ENCODE measurements around the gene WDR38. TPM values are rescaled to one million over a fixed set of nuclear protein-coding genes. Genes with fewer than 3 reads are reported as not detected.
"Not testable (repeated sequence)": the region's sequence is repeated elsewhere in the genome, so short reads cannot be mapped to it uniquely, and the experiment has no call there.

Gene WDR38
- total RNA-seq, 1 donor from 2014 or later, result not detected

DNA sequence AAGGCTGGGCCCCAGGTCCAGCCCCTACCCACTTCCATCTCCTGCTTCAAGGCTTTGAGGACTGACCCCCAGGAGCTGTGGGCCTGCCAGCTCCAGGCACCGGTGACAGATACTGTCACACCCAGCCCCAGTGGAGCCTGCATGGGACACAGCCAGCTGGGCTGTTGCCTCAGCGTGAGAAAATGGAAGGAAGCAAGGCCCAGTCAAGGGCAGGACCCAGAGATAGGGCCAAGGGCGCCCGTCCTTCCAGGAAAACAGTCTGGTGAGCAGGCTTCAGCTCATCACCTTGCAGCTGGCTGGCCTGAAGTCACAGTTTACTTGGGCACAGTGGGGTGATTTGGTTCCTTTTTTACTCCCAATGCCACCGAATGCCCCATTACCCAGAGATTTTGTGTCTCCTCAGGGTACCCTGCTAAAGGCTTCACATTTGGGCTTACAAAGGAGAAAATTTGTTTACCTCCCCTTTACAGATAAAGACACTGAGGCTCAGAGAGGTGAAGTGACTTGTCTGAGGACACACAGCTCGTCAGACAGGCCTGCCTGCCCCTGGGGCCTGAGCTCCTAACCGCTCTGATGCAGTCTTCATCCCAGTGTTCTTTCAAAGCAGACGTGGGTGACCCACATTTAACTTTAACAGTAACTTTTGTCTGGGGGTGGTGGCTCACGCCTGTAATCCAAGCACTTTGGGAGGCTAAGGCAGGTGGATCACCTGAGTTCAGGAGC lies 21.5 kb upstream of the WDR38 start:
- no peak for DNase-seq (ENCODE audit: low spot score)

DNA sequence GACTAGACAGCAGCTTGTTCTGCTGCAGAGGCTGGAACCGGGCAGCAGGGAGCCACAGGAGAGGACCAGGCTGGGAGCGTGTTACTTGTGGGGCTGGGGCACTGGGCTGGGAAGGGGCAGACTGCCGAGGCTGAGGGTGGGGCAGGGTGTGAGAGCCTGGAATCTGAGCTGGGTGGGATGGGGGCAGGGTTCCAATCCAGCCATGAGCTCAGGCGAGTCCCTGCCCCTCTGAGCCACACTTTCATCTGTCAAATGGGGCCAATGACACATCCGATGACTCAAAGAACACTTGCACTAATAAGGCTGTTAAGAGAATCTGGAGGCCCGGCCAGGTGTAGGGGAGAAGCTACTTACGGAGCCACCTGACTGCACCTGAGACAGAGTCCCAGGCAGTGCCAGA lies 18.7 kb upstream of the WDR38 start:
- peak; percentile 30 for DNase-seq (ENCODE audit: low spot score)

DNA sequence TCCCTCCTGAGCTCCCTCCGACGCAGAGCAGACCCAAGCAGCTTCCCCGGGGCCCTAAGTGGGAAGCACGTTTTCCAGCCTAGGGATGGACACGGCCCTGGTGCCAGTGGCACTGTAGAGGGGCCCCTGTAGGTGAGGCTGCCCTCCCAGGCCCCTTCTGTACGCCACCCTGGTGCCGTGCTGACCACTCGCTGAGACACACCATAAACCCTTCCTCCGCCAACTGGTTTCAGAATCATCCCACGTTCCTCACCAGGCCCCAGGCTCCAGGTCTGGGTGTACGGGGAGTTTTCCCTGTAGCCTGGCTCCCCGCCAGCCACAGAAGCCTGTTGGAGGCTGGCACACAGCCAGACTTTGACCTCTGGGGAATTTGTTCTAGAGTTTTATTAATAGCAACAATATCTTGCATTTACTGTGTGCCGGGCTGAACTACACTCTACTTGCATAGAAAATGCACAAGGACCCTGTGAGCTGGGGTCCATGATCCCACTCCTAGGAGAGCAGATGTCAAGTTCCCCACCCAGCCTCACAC lies 18.2 kb upstream of the WDR38 start:
- peak; percentile 78 for DNase-seq (ENCODE audit: low spot score)

- not testable (repeated sequence) for DNase-seq (ENCODE audit: low spot score)
Measured at GRCh38 chr9:124838132-124838531, 15.1 kb upstream of the WDR38 start.

DNA sequence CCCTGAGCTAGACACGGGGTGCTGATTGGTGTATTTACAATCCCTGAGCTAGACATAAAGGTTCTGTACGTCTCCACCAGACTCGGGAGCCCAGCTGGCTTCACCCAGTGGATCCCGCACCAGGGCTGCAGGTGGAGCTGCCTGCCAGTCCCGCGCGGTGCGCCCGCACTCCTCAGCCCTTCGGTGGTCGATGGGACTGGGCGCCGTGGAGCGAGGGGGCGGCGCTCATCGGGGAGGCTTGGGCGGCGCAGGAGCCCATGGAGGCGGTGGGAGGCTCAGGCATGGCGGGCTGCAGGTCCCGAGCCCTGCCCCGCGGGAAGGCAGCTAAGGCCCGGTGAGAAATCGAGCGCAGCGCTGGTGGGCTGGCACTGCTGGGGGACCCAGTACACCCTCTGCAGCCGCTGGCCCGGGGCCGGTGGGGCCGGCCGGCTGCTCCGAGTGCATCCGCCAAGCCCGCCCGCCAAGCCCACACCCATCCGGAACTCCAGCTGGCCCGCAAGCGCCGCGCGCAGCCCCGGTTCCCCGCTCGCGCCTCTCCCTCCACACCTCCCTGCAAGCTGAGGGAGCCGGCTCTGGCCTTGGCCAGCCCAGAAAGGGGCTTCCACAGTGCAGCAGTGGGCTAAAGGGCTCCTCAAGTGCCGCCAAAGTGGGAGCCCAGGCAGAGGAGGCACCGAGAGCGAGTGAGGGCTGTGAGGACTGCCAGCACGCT lies 14.5 kb upstream of the WDR38 start:
- not testable (repeated sequence) for DNase-seq (ENCODE audit: low spot score)

GRCh38 chr9:124839612-124840299 lies 13.5 kb upstream of the WDR38 start:
- peak; percentile 32 for DNase-seq (ENCODE audit: low spot score)

- DNase-seq (ENCODE audit: low spot score), result no peak
Measured at GRCh38 chr9:124840300-124840833, 12.9 kb upstream of the WDR38 start.

DNA sequence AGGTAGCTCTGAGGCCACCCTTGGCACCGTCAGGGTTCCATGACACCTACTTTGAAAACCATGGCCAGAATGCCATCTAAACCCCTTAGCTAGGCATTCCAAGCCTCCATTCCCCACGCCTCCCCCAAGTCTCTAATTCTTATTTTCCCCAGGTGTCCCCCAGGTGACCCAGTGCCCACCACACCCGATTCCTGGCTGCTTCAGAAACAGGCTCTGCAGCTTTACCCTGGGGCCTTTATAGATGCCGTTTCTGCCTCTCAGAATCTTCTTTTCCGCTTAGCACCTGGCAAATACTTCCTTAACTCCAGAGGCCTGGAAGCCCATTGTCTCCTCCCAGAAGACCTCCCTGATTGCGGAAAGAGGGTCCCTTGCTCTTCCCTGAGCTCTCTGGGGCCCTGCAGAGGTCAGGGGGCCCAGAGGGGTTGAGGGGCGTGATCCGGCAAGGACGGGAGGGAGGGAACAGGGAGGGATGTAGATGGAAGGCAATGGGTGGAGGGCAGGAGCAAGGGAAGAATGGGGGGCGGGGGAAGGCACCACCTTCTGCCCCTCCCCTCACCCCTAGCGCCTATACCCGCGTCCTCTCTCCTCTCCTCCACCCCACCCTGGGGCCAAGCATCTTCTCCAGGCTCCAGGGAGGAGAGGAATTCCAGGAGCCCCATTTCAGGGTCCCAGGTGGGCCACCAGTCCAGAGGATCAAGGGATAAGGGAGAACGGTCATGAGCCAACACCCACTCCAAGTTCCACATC lies 12.0 kb upstream of the WDR38 start:
- no peak for DNase-seq (ENCODE audit: low spot score)

DNA sequence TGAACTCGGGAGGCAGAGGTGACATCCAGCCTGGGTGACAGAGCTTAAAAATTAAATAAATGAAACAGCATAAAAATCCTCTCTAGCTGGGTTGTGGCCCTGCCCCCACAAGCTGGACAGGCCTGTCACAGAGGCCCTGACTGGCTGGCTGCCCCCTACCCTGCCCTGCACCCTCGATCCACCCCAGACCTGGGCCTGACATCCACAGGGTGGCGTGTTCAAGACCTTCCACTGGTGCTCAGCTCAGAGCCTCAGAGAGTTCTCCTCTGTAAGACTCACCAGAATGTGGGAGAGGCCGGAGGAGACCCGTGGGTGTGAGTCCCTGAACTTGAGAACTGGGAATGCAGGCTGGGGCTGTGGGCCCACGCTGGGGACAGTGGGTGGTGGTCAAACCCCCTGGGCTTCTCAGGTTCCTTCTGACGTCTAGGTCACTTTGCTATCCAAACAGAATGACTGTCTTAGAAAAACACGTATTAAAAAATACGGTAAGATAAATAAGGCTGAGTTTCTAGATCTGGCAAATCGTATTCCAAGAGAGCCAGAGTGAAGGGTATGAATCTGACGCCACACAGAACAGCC lies 9.7 kb upstream of the WDR38 start:
- DNase-seq (ENCODE audit: low spot score), result no peak

- DNase-seq (ENCODE audit: low spot score), result no peak
Measured at GRCh38 chr9:124844291-124844690, 9.0 kb upstream of the WDR38 start.

GRCh38 chr9:124846467-124846866 lies 6.8 kb upstream of the WDR38 start:
- not testable (repeated sequence) for DNase-seq (ENCODE audit: low spot score)

- no peak for DNase-seq (ENCODE audit: low spot score)
Measured at GRCh38 chr9:124846969-124847368, 6.3 kb upstream of the WDR38 start.

- DNase-seq (ENCODE audit: low spot score), result peak; percentile 54
Measured at GRCh38 chr9:124849801-124850200, 3.5 kb upstream of the WDR38 start.

- DNase-seq (ENCODE audit: low spot score), result no peak
Measured at GRCh38 chr9:124852121-124852828, 985 bp upstream of the WDR38 start.

DNA sequence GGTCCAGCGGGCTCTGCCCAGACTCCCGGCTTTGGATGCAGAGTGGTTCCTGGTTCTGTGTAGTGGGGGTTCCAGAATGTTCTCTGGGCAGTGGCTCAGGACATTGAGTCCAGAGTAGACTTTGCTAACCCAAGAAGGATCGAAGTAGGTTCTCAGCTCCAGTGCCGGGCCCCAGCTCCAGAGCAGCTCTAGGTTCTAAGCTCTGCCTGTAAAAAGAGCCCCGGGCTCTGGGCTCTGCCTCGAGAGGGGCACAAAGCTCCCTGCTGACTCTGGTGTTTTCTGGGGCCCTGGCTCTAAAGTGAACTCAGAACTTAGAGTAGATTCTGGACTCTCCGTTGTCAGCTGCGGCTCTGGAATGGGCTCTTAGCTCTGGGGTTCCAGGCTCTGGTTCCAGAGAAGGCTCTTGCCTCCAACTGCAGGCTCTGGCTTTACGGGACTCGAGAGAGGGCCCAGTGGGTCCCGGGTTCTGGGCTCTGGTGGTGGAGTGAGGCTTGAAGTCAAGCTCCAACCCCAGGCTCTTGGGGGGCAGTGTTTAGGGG lies 414 bp downstream of the WDR38 start:
- no peak for DNase-seq (ENCODE audit: low spot score)

GRCh38 chr9:124854161-124854560 lies 901 bp downstream of the WDR38 start:
- no peak for DNase-seq (ENCODE audit: low spot score)

DNA sequence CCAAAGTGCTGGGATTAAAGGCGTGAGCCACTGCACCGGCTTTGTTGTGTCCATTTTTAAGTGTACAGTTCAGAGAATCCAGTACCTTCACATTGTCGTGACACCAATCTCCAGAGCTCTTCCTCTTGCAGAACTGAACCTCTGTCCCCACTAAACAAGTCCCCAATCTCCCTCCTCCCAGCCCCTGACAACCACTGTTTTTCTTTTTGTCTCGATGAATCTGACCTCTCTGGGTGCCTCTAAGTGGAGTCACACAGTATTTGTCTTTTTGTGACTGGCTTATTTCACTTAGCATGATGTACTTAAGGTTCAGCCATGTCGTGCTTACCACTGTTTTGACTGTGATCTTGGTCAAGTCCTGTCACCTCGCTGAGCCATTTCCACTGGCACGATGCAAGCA lies 1.6 kb downstream of the WDR38 start:
- DNase-seq (ENCODE audit: low spot score), result no peak

GRCh38 chr9:124855566-124855943 lies 2.3 kb downstream of the WDR38 start:
- no peak for DNase-seq (ENCODE audit: low spot score)

GRCh38 chr9:124855944-124856765 lies 2.9 kb downstream of the WDR38 start:
- no peak for DNase-seq (ENCODE audit: low spot score)
